NCI-H524 (cell line): ENCODE data around the gene SAMM50.

Experiments used
- DNase-seq, 2 experiments: peaks; one replicate each; lab custom pipeline; 2025; lab: John Stamatoyannopoulos, UW

SAMM50 gene

GRCh38 chr22:43976861-43977795 is 21.9 kb downstream of the SAMM50 start:
- DNase-seq: no peak

- no peak for DNase-seq
Observed at GRCh38 chr22:43978558-43978957, 23.3 kb downstream of the SAMM50 start.

- no peak for DNase-seq
Observed at GRCh38 chr22:43980579-43980978, 25.3 kb downstream of the SAMM50 start.

GRCh38 chr22:43980996-43981395 is 25.8 kb downstream of the SAMM50 start:
- DNase-seq: no peak

GRCh38 chr22:43983808-43984207 is 28.6 kb downstream of the SAMM50 start:
- no peak for DNase-seq

GRCh38 chr22:43985532-43985931 is 30.3 kb downstream of the SAMM50 start:
- DNase-seq: no peak

GRCh38 chr22:43988116-43988820 is 33.0 kb downstream of the SAMM50 start:
- no peak for DNase-seq

- no peak for DNase-seq
Observed at GRCh38 chr22:43988960-43989359, 33.7 kb downstream of the SAMM50 start.

GRCh38 chr22:43990044-43990443 is 34.8 kb downstream of the SAMM50 start:
- no peak for DNase-seq

GRCh38 chr22:43991316-43992020 is 36.2 kb downstream of the SAMM50 start:
- DNase-seq: no peak

- peak in 1 of 2 experiments; percentile 8 for DNase-seq
Observed at GRCh38 chr22:43992331-43992821, 37.1 kb downstream of the SAMM50 start.

GRCh38 chr22:43993072-43993760 is 38.0 kb downstream of the SAMM50 start:
- peak; percentile 15 to 66 for DNase-seq

GRCh38 chr22:43994006-43994405 is 38.8 kb downstream of the SAMM50 start:
- DNase-seq: no peak

GRCh38 chr22:43994416-43994815 is 39.2 kb downstream of the SAMM50 start:
- no peak for DNase-seq

GRCh38 chr22:43995057-43995685 is 39.9 kb downstream of the SAMM50 start:
- DNase-seq: no peak

GRCh38 chr22:43995798-43996169 is 40.5 kb downstream of the SAMM50 start:
- no peak for DNase-seq

- DNase-seq: no peak
Observed at GRCh38 chr22:43996170-43996980, 41.1 kb downstream of the SAMM50 start.

GRCh38 chr22:43996981-43997265 is 41.7 kb downstream of the SAMM50 start:
- DNase-seq: no peak

- DNase-seq: no peak
Observed at GRCh38 chr22:43998679-43999264, 43.5 kb downstream of the SAMM50 start.

- no peak for DNase-seq
Observed at GRCh38 chr22:43999378-43999777, 44.1 kb downstream of the SAMM50 start.
